Urothelium cell line (cell line): ENCODE results near the gene USP24.
A peak's percentile ranks its signal among the peaks of the same experiment; 100 is the strongest.
"Not testable (repeated sequence)": the region's sequence is repeated elsewhere in the genome, so short reads cannot be mapped to it uniquely, and the experiment has no call there.

ENCODE experiments used
- DNase-seq: peaks from one replicate; pipeline ENCODE4 v3.0.0; 2011; ENCODE audit warnings: low spot score, mixed read lengths
- FAIRE-seq: peaks from 2 replicates; lab custom pipeline; 2011; peaks lifted over from hg19 to GRCh38; lab: Jason Lieb, UNC

Gene USP24

GRCh38 chr1:55200667-55201066, 14.5 kb downstream of the USP24 start:
- FAIRE-seq = no peak
- DNase-seq = no peak

- not testable (repeated sequence) for FAIRE-seq, DNase-seq
Observed at GRCh38 chr1:55199735-55200134, 15.4 kb downstream of the USP24 start.

GRCh38 chr1:55198044-55198443, 17.1 kb downstream of the USP24 start:
- no peak for FAIRE-seq

GRCh38 chr1:55197099-55197498, 18.1 kb downstream of the USP24 start:
- DNase-seq (no peak), FAIRE-seq (no peak)

More at GRCh38 chr1:55198044-55198443, 17.1 kb downstream of the USP24 start:
- no peak for DNase-seq

GRCh38 chr1:55196433-55197035, 18.6 kb downstream of the USP24 start:
- no peak for DNase-seq
- FAIRE-seq = no peak

- DNase-seq (no peak), FAIRE-seq (no peak)
Observed at GRCh38 chr1:55195521-55196233, 19.5 kb downstream of the USP24 start.

GRCh38 chr1:55194851-55195250, 20.3 kb downstream of the USP24 start:
- FAIRE-seq = no peak
- DNase-seq = no peak

GRCh38 chr1:55192093-55192492, 23.1 kb downstream of the USP24 start:
- no peak for FAIRE-seq
- DNase-seq = no peak

- not testable (repeated sequence) for FAIRE-seq, DNase-seq
Observed at GRCh38 chr1:55191219-55191952, 23.8 kb downstream of the USP24 start.

- FAIRE-seq = no peak
- DNase-seq = no peak
Observed at GRCh38 chr1:55190109-55190508, 25.1 kb downstream of the USP24 start.

GRCh38 chr1:55188909-55189308, 26.3 kb downstream of the USP24 start:
- no peak for DNase-seq
- FAIRE-seq = no peak

GRCh38 chr1:55185832-55186231, 29.3 kb downstream of the USP24 start:
- no peak for FAIRE-seq
- no peak for DNase-seq

- no peak for DNase-seq
- no peak for FAIRE-seq
Observed at GRCh38 chr1:55184859-55185258, 30.3 kb downstream of the USP24 start.

GRCh38 chr1:55181666-55182065, 33.5 kb downstream of the USP24 start:
- DNase-seq = no peak
- no peak for FAIRE-seq

GRCh38 chr1:55180075-55180670, 35.0 kb downstream of the USP24 start:
- DNase-seq (no peak), FAIRE-seq (no peak)

- FAIRE-seq = peak; percentile 9
Observed at GRCh38 chr1:55179177-55179835, 35.9 kb downstream of the USP24 start.

GRCh38 chr1:55172687-55173086, 42.5 kb downstream of the USP24 start:
- FAIRE-seq (no peak), DNase-seq (no peak)

More at GRCh38 chr1:55179177-55179835, 35.9 kb downstream of the USP24 start:
- no peak for DNase-seq

- DNase-seq (no peak), FAIRE-seq (no peak)
Observed at GRCh38 chr1:55172272-55172671, 42.9 kb downstream of the USP24 start.

GRCh38 chr1:55171694-55172093, 43.5 kb downstream of the USP24 start:
- FAIRE-seq (no peak), DNase-seq (no peak)

GRCh38 chr1:55170426-55170825, 44.7 kb downstream of the USP24 start:
- FAIRE-seq (no peak), DNase-seq (no peak)

- DNase-seq (no peak), FAIRE-seq (no peak)
Observed at GRCh38 chr1:55169126-55169525, 46.0 kb downstream of the USP24 start.
